SK-N-SH treated with all-trans-retinoic acid at 6 μM for 48 hours (cell line): ENCODE measurements around the gene PRKD2.

Source experiments
- ARNTL ChIP-seq: fragments of 450-650 bp; formaldehyde crosslinking; IDR thresholded peaks from 2 replicates; pipeline ENCODE4 v1.5.0; 2020; ENCODE audit warnings: low read depth, mild to moderate bottlenecking, moderate library complexity, borderline replicate concordance
- BACH2 ChIP-seq: fragments of 250-450 bp; sonication (Bioruptor Pico); IDR thresholded peaks from 2 replicates; pipeline ENCODE4 v1.9.0; 2021; ENCODE audit warnings: mild to moderate bottlenecking, borderline replicate concordance
- CSRNP3 ChIP-seq: fragments of 250-450 bp; sonication (Bioruptor Pico); IDR thresholded peaks from 2 replicates; pipeline ENCODE4 v1.5.1; 2021; ENCODE audit warnings: mild to moderate bottlenecking, moderate library complexity
- ESRRG ChIP-seq: fragments of 250-450 bp; sonication (Bioruptor Pico); IDR thresholded peaks from 2 replicates; pipeline ENCODE4 v1.6.1; 2021; ENCODE audit warnings: mild to moderate bottlenecking
- GLIS3 ChIP-seq: fragments of 250-450 bp; sonication (Bioruptor Pico); IDR thresholded peaks from 2 replicates; pipeline ENCODE4 v1.5.0; 2020; ENCODE audit warnings: mild to moderate bottlenecking, moderate library complexity
- TCF4 ChIP-seq: fragments of 250-450 bp; sonication (Bioruptor Pico); IDR thresholded peaks from 2 replicates; pipeline ENCODE4 v1.8.0; 2021; ENCODE audit warnings: mild to moderate bottlenecking, moderate library complexity, borderline replicate concordance
- ZFP3 ChIP-seq: fragments of 250-450 bp; sonication (Bioruptor Pico); IDR thresholded peaks from 2 replicates; pipeline ENCODE4 v1.5.0; 2020; ENCODE audit warnings: mild to moderate bottlenecking, moderate library complexity
- ZNF70 ChIP-seq: fragments of 450-650 bp; formaldehyde crosslinking; IDR thresholded peaks from 2 replicates; pipeline ENCODE4 v1.5.0; 2020; ENCODE audit warnings: mild to moderate bottlenecking, moderate library complexity
- TF ChIP-seq, protein P1 (sequence below): fragments of 250-450 bp; sonication (Bioruptor Pico); IDR thresholded peaks from 2 replicates; pipeline ENCODE4 v1.8.0; 2021; ENCODE audit warnings: low read depth, mild to moderate bottlenecking, moderate library complexity, borderline replicate concordance
- TF ChIP-seq, protein P2 (sequence below): fragments of 250-450 bp; sonication (Bioruptor Pico); IDR thresholded peaks from 2 replicates; pipeline ENCODE4 v1.8.0; 2020; ENCODE audit warnings: mild to moderate bottlenecking, moderate library complexity, borderline replicate concordance

DNA sequence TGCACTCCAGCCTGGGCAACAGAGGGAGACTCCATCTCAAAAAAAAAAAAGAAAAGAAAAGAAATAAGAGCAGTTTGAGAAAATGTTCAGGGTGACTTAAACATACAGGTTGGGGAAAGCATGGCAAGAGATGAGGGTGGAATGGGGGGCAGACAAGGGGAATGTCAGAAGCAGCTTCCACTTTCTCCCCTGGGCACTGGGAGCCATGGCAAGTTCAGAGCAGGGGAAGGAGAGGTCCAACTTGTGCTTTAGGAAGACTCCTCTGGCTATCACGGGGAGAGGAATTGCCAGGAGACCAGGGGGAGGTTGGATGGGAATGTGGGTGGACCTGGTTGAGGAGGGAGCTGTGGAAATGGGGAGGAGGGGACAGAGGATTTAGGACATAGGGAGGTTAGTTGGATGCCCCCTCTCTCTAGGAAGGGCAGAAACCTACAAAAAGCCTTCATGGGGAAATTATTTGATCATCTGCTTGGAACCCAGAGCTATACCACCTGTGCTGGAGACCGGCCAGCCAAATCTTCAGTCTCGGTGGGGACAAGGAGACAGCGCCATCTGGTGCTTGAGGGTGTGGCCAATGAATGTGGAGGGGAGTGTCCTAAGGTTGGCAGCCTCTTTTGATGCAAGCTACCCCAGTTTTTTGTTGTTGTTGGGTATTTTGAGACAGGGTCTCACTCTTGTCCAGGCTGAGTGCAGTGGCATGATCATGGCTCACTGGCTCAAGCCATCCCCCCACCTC, 36.7 kb upstream of the PRKD2 start:
- no peak for TF ChIP-seq ZNF70 (CRISPR knock-in tag)
- TF ChIP-seq ESRRG (CRISPR knock-in tag): no peak
- TF ChIP-seq ZFP3 (CRISPR knock-in tag): no peak
- no peak for TF ChIP-seq GLIS3 (CRISPR knock-in tag)
- TF ChIP-seq BACH2 (CRISPR knock-in tag): no peak
- TF ChIP-seq TCF4 (CRISPR knock-in tag): no peak
- TF ChIP-seq, protein P1, sequence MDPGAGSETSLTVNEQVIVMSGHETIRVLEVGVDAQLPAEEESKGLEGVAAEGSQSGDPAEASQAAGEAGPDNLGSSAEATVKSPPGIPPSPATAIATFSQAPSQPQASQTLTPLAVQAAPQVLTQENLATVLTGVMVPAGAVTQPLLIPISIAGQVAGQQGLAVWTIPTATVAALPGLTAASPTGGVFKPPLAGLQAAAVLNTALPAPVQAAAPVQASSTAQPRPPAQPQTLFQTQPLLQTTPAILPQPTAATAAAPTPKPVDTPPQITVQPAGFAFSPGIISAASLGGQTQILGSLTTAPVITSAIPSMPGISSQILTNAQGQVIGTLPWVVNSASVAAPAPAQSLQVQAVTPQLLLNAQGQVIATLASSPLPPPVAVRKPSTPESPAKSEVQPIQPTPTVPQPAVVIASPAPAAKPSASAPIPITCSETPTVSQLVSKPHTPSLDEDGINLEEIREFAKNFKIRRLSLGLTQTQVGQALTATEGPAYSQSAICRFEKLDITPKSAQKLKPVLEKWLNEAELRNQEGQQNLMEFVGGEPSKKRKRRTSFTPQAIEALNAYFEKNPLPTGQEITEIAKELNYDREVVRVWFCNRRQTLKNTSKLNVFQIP (CRISPR knock-in tag): no peak
- TF ChIP-seq ARNTL (CRISPR knock-in tag): no peak
- TF ChIP-seq, protein P2, sequence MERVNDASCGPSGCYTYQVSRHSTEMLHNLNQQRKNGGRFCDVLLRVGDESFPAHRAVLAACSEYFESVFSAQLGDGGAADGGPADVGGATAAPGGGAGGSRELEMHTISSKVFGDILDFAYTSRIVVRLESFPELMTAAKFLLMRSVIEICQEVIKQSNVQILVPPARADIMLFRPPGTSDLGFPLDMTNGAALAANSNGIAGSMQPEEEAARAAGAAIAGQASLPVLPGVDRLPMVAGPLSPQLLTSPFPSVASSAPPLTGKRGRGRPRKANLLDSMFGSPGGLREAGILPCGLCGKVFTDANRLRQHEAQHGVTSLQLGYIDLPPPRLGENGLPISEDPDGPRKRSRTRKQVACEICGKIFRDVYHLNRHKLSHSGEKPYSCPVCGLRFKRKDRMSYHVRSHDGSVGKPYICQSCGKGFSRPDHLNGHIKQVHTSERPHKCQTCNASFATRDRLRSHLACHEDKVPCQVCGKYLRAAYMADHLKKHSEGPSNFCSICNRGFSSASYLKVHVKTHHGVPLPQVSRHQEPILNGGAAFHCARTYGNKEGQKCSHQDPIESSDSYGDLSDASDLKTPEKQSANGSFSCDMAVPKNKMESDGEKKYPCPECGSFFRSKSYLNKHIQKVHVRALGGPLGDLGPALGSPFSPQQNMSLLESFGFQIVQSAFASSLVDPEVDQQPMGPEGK: no peak
- TF ChIP-seq CSRNP3 (CRISPR knock-in tag): no peak
